Sigmoid colon (tissue), 4 donors: ENCODE data around the gene CDX2.

Experiments used
- CTCF ChIP-seq, 4 experiments: fragments of 450-650 bp in 3 of 4; fragments of 200-600 bp in 1 of 4; IDR thresholded peaks; one replicate each; pipeline ENCODE4 v1.5.1; 2016 to 2019; ENCODE audit warnings: antibody characterized with exemption in 4 of 4, mild to moderate bottlenecking in 3 of 4, moderate library complexity in 2 of 4
- EP300 ChIP-seq, 4 donors: sonication (generic); formaldehyde crosslinking; IDR thresholded peaks; one replicate each; pipeline ENCODE4 v1.6.1; 2017; ENCODE audit warnings: antibody characterized with exemption in 4 of 4
- POLR2A ChIP-seq, 2 donors: fragments of 450-650 bp; IDR thresholded peaks; one replicate each; pipeline ENCODE4 v1.6.1; 2016; ENCODE audit warnings: antibody characterized with exemption in 2 of 2, mild to moderate bottlenecking in 2 of 2, moderate library complexity in 2 of 2

GRCh38 chr13:27985600-27985999, 16.5 kb upstream of the CDX2 start:
- TF ChIP-seq CTCF (IDR thresholded peaks at IDR 0.05) (no peak), POLR2A (IDR thresholded peaks at IDR 0.05) (no peak), EP300 (IDR thresholded peaks at IDR 0.05) (no peak)
